GM23338 (cell line): ENCODE data around the gene FAM13C. TPM values are rescaled to one million over a fixed set of nuclear protein-coding genes. Genes with fewer than 3 reads are reported as not detected.

Source experiments
- ATAC-seq: fragments of 200-7000 bp; cut with Tn5 transposase; 3 replicates; pipeline ENCODE4 v1.9.1; 2020
- DNase-seq: peaks from one replicate; pipeline ENCODE4 v3.0.0-alpha.2; 2015; ENCODE audit warnings: low spot score
- H2AFZ ChIP-seq: fragments of 200-600 bp; sonication (generic); 2 replicates; pipeline ENCODE4 v1.8.0; 2016; ENCODE audit warnings: antibody characterized with exemption, mild to moderate bottlenecking, moderate library complexity
- H3F3A ChIP-seq: fragments of 200-600 bp; sonication (generic); replicated peaks from 2 replicates; pipeline ENCODE4 v1.8.0; 2017; ENCODE audit warnings: antibody characterized with exemption, mixed run types, low read depth
- H3K27ac ChIP-seq: fragments of 200-600 bp; sonication (generic); 2 replicates; pipeline ENCODE4 v1.6.1; 2016; ENCODE audit warnings: low read depth
- H3K27me3 ChIP-seq: fragments of 200-600 bp; sonication (generic); 2 replicates; pipeline ENCODE4 v1.8.0; 2016; ENCODE audit warnings: mild to moderate bottlenecking, mixed run types, moderate library complexity; ENCODE audit not compliant: insufficient read depth
- H3K36me3 ChIP-seq: fragments of 200-600 bp; sonication (generic); 2 replicates; pipeline ENCODE4 v1.8.0; 2016; ENCODE audit warnings: mild to moderate bottlenecking; ENCODE audit not compliant: insufficient read depth
- H3K4me1 ChIP-seq: fragments of 200-600 bp; sonication (generic); 2 replicates; pipeline ENCODE4 v1.8.0; 2016; ENCODE audit warnings: mild to moderate bottlenecking, moderate library complexity; ENCODE audit not compliant: insufficient read depth
- H3K4me2 ChIP-seq: fragments of 200-600 bp; sonication (generic); 2 replicates; pipeline ENCODE4 v1.7.1; 2017; ENCODE audit warnings: mixed run types
- H3K4me3 ChIP-seq: fragments of 200-600 bp; sonication (generic); 2 replicates; pipeline ENCODE4 v1.6.1; 2016; ENCODE audit warnings: mixed run types
- H3K79me2 ChIP-seq: fragments of 200-600 bp; sonication (generic); replicated peaks from 2 replicates; pipeline ENCODE4 v1.8.0; 2017; ENCODE audit warnings: mild to moderate bottlenecking; ENCODE audit not compliant: insufficient read depth
- H3K9me2 ChIP-seq: fragments of 200-600 bp; sonication (generic); 2 replicates; pipeline ENCODE4 v1.8.0; 2017; ENCODE audit not compliant: insufficient read depth
- H4K20me1 ChIP-seq: fragments of 200-600 bp; sonication (generic); replicated peaks from 2 replicates; pipeline ENCODE4 v1.8.0; 2017; ENCODE audit warnings: mild to moderate bottlenecking; ENCODE audit not compliant: insufficient read depth
- H3K27ac Mint-ChIP-seq: 2 replicates; pipeline ENCODE4 v1.8.0; 2020; ENCODE audit warnings: inconsistent platforms, mild to moderate bottlenecking, moderate library complexity, mixed read lengths
- H3K27me3 Mint-ChIP-seq: 3 replicates; pipeline ENCODE4 v1.8.0; 2022; ENCODE audit warnings: low read depth, mild to moderate bottlenecking, moderate library complexity, mixed read lengths, inconsistent platforms; ENCODE audit not compliant: insufficient read depth, poor library complexity
- H3K36me3 Mint-ChIP-seq: 3 replicates; pipeline ENCODE4 v1.8.0; 2021; ENCODE audit warnings: low read depth, mild to moderate bottlenecking, inconsistent platforms, moderate library complexity, mixed read lengths
- H3K4me1 Mint-ChIP-seq: 3 replicates; pipeline ENCODE4 v1.8.0; 2020; ENCODE audit warnings: mild to moderate bottlenecking, inconsistent platforms, mixed read lengths
- H3K4me3 Mint-ChIP-seq: 3 replicates; pipeline ENCODE4 v1.8.0; 2021; ENCODE audit warnings: moderate library complexity, mild to moderate bottlenecking, inconsistent platforms, mixed read lengths
- H3K9me3 Mint-ChIP-seq: 3 replicates; pipeline ENCODE4 v1.8.0; 2020; ENCODE audit warnings: moderate library complexity, mild to moderate bottlenecking, inconsistent platforms, mixed read lengths
- ETS1 ChIP-seq: IDR thresholded peaks from 2 replicates; pipeline ENCODE4 v1.6.1; 2016; ENCODE audit warnings: antibody characterized with exemption
- EZH2 ChIP-seq: fragments of 200-600 bp; sonication (generic); IDR thresholded peaks from one replicate; pipeline ENCODE4 v1.8.0; 2017; ENCODE audit warnings: antibody characterized with exemption, mild to moderate bottlenecking, low read depth; ENCODE audit not compliant: unreplicated experiment
- NANOG ChIP-seq: IDR thresholded peaks from 2 replicates; pipeline ENCODE4 v1.6.1; 2016; ENCODE audit warnings: antibody characterized with exemption, borderline replicate concordance
- POLR2AphosphoS5 ChIP-seq: IDR thresholded peaks from 2 replicates; pipeline ENCODE4 v1.6.1; 2016; ENCODE audit warnings: antibody characterized with exemption, low read depth
- STAT1 ChIP-seq: IDR thresholded peaks from one replicate; pipeline ENCODE4 v1.6.1; 2016; ENCODE audit warnings: antibody characterized with exemption; ENCODE audit not compliant: unreplicated experiment
- ZNF331 ChIP-seq: fragments of 250-450 bp; sonication (Bioruptor Pico); IDR thresholded peaks from 2 replicates; pipeline ENCODE4 v1.5.0; 2020; ENCODE audit warnings: low read depth, mild to moderate bottlenecking, moderate library complexity
- ZNF462 ChIP-seq: fragments of 250-450 bp; sonication (Bioruptor Pico); IDR thresholded peaks from 2 replicates; pipeline ENCODE4 v1.5.0; 2020; ENCODE audit warnings: mild to moderate bottlenecking, moderate library complexity
- polyA plus RNA-seq: library from polyadenylated mRNA; unstranded; fragments of >200 nt; fragmentation: Nextera tagmentation; extraction: Ambion mirVana; gene quantifications from 2 replicates; pipeline ENCODE4 v1.2.1, GENCODE V29; 2016
- total RNA-seq: library from RNA; depleted of rRNA; stranded (reverse); fragments of >200 nt; shearing (Covaris generic); gene quantifications from 2 replicates; pipeline ENCODE4 v1.2.3, GENCODE V29; 2014
- TF ChIP-seq, protein P1 (sequence below): IDR thresholded peaks from one replicate; pipeline ENCODE4 v1.6.1; 2018; ENCODE audit warnings: antibody characterized with exemption; ENCODE audit not compliant: unreplicated experiment
- TF ChIP-seq, protein P2 (sequence below), 2 experiments: fragments of 200-600 bp in 1 of 2; sonication (generic) in 1 of 2; conservative IDR thresholded peaks; 2 replicates each; pipeline versions ENCODE4 v1.5.1 to v1.6.1; 2016 to 2017; ENCODE audit warnings: antibody characterized with exemption in 2 of 2, low read depth in 2 of 2, mild to moderate bottlenecking in 2 of 2, moderate library complexity in 1 of 2

The FAM13C gene
- total and polyA plus RNA-seq, 2 experiments from 2014 or later = 0.94 to 2.1 TPM

- TF ChIP-seq, protein P1, sequence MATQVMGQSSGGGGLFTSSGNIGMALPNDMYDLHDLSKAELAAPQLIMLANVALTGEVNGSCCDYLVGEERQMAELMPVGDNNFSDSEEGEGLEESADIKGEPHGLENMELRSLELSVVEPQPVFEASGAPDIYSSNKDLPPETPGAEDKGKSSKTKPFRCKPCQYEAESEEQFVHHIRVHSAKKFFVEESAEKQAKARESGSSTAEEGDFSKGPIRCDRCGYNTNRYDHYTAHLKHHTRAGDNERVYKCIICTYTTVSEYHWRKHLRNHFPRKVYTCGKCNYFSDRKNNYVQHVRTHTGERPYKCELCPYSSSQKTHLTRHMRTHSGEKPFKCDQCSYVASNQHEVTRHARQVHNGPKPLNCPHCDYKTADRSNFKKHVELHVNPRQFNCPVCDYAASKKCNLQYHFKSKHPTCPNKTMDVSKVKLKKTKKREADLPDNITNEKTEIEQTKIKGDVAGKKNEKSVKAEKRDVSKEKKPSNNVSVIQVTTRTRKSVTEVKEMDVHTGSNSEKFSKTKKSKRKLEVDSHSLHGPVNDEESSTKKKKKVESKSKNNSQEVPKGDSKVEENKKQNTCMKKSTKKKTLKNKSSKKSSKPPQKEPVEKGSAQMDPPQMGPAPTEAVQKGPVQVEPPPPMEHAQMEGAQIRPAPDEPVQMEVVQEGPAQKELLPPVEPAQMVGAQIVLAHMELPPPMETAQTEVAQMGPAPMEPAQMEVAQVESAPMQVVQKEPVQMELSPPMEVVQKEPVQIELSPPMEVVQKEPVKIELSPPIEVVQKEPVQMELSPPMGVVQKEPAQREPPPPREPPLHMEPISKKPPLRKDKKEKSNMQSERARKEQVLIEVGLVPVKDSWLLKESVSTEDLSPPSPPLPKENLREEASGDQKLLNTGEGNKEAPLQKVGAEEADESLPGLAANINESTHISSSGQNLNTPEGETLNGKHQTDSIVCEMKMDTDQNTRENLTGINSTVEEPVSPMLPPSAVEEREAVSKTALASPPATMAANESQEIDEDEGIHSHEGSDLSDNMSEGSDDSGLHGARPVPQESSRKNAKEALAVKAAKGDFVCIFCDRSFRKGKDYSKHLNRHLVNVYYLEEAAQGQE = no peak
- no peak for TF ChIP-seq ETS1
- no peak for TF ChIP-seq ZNF331 (CRISPR knock-in tag)
Observed at GRCh38 chr10:59317066-59317465, 45.3 kb downstream of the FAM13C start (continued).

- Mint-ChIP-seq H3K36me3 (no peaks in the 10 kb centered on the region), H3K4me3 (no peak overlapping the region), H3K4me1 (no peaks in the 10 kb centered on the region; the same call in 2 of the 3 replicates), H3K9me3 (no peaks in the 10 kb centered on the region), H3K27ac (peak overlapping the region; percentile 50; the same call in 1 of the 2 replicates), H3K27me3 (no peaks in the 10 kb centered on the region)
- ATAC-seq = no peak
- H3K79me2 ChIP-seq = no peaks in the 10 kb centered on the region
- no peaks in the 10 kb centered on the region for H3K9me2 ChIP-seq
- H4K20me1 ChIP-seq = no peaks in the 10 kb centered on the region
- no peaks in the 10 kb centered on the region; the same call in 1 of the 2 replicates for H3K4me1 ChIP-seq
- no peaks in the 10 kb centered on the region for H3K27me3 ChIP-seq
- DNase-seq = no peak
- no peaks in the 10 kb centered on the region for H3F3A ChIP-seq
- no peak overlapping the region for H3K4me2 ChIP-seq
- no peak overlapping the region for H3K4me3 ChIP-seq
- H3K36me3 ChIP-seq = no peaks in the 10 kb centered on the region
- no peak overlapping the region for H2AFZ ChIP-seq
- H3K27ac ChIP-seq = no peak overlapping the region
- TF ChIP-seq EZH2 = no peak
- TF ChIP-seq, protein P2, sequence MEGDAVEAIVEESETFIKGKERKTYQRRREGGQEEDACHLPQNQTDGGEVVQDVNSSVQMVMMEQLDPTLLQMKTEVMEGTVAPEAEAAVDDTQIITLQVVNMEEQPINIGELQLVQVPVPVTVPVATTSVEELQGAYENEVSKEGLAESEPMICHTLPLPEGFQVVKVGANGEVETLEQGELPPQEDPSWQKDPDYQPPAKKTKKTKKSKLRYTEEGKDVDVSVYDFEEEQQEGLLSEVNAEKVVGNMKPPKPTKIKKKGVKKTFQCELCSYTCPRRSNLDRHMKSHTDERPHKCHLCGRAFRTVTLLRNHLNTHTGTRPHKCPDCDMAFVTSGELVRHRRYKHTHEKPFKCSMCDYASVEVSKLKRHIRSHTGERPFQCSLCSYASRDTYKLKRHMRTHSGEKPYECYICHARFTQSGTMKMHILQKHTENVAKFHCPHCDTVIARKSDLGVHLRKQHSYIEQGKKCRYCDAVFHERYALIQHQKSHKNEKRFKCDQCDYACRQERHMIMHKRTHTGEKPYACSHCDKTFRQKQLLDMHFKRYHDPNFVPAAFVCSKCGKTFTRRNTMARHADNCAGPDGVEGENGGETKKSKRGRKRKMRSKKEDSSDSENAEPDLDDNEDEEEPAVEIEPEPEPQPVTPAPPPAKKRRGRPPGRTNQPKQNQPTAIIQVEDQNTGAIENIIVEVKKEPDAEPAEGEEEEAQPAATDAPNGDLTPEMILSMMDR (conservative IDR thresholded peaks at IDR 0.05; ENCODE audit: low read depth in 2 of 2) = no peak
- no peak for TF ChIP-seq POLR2AphosphoS5
- TF ChIP-seq NANOG = no peak
- TF ChIP-seq, protein P1 = no peak
- no peak for TF ChIP-seq ZNF462 (CRISPR knock-in tag)
- no peak for TF ChIP-seq STAT1
Observed at GRCh38 chr10:59315465-59315864, 46.9 kb downstream of the FAM13C start.
